MM.1S (cell line): ENCODE data around the gene TRMT44.

Experiments used
- EZH2 ChIP-seq: fragments of 300-600 bp; sonication (generic); optimal IDR thresholded peaks from 2 replicates; pipeline ENCODE3; 2017; ENCODE audit warnings: low read depth, mild to moderate bottlenecking, antibody characterized with exemption, low read length, mixed read lengths
- TF ChIP-seq, protein P1 (sequence below): fragments of 300-600 bp; sonication (generic); IDR thresholded peaks from 2 replicates; pipeline ENCODE4 v1.5.1; 2016; ENCODE audit warnings: antibody characterized with exemption, low read length, mixed read lengths

- TF ChIP-seq, protein P1, sequence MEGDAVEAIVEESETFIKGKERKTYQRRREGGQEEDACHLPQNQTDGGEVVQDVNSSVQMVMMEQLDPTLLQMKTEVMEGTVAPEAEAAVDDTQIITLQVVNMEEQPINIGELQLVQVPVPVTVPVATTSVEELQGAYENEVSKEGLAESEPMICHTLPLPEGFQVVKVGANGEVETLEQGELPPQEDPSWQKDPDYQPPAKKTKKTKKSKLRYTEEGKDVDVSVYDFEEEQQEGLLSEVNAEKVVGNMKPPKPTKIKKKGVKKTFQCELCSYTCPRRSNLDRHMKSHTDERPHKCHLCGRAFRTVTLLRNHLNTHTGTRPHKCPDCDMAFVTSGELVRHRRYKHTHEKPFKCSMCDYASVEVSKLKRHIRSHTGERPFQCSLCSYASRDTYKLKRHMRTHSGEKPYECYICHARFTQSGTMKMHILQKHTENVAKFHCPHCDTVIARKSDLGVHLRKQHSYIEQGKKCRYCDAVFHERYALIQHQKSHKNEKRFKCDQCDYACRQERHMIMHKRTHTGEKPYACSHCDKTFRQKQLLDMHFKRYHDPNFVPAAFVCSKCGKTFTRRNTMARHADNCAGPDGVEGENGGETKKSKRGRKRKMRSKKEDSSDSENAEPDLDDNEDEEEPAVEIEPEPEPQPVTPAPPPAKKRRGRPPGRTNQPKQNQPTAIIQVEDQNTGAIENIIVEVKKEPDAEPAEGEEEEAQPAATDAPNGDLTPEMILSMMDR: no peak
- no peak for TF ChIP-seq EZH2
Measured at GRCh38 chr4:8440492-8441311, at the start of gene TRMT44, which contains the start of gene ACOX3.
